Activated naive CD4-positive, alpha-beta T cell treated with anti-CD3 and anti-CD28 coated beads, Interleukin-2, amount 50 U/mL, for 24 hours (primary cell): ENCODE data around the gene UQCR11.
"Not testable (repeated sequence)": the region's sequence is repeated elsewhere in the genome, so short reads cannot be mapped to it uniquely, and the experiment has no call there.

Source experiments
- H3K27ac Mint-ChIP-seq: one replicate; pipeline ENCODE4 v1.8.0; 2021; ENCODE audit warnings: mild to moderate bottlenecking, mixed read lengths
- H3K27me3 Mint-ChIP-seq: one replicate; pipeline ENCODE4 v1.8.0; 2021; ENCODE audit warnings: mixed read lengths
- H3K36me3 Mint-ChIP-seq: one replicate; pipeline ENCODE4 v1.8.0; 2021; ENCODE audit warnings: mixed read lengths
- H3K4me1 Mint-ChIP-seq: one replicate; pipeline ENCODE4 v1.8.0; 2021; ENCODE audit warnings: mixed read lengths
- H3K4me3 Mint-ChIP-seq: one replicate; pipeline ENCODE4 v1.8.0; 2021; ENCODE audit warnings: mild to moderate bottlenecking, mixed read lengths
- H3K9me3 Mint-ChIP-seq: one replicate; pipeline ENCODE4 v1.8.0; 2021; ENCODE audit warnings: mixed read lengths

UQCR11 gene

GRCh38 chr19:1646149-1646548, 40.9 kb upstream of the UQCR11 start:
- H3K36me3 Mint-ChIP-seq: no peaks in the 10 kb centered on the region
- H3K4me1 Mint-ChIP-seq: peaks cover 14% of the 10 kb centered on the region
- H3K27me3 Mint-ChIP-seq: no peaks in the 10 kb centered on the region
- no peak overlapping the region for H3K4me3 Mint-ChIP-seq
- no peak overlapping the region for H3K27ac Mint-ChIP-seq
- H3K9me3 Mint-ChIP-seq: no peaks in the 10 kb centered on the region

GRCh38 chr19:1645299-1645698, 40.0 kb upstream of the UQCR11 start:
- H3K4me1 Mint-ChIP-seq: peaks cover 7% of the 10 kb centered on the region
- no peak overlapping the region for H3K27ac Mint-ChIP-seq
- no peaks in the 10 kb centered on the region for H3K36me3 Mint-ChIP-seq
- no peaks in the 10 kb centered on the region for H3K9me3 Mint-ChIP-seq
- H3K4me3 Mint-ChIP-seq: no peak overlapping the region
- H3K27me3 Mint-ChIP-seq: no peaks in the 10 kb centered on the region

DNA sequence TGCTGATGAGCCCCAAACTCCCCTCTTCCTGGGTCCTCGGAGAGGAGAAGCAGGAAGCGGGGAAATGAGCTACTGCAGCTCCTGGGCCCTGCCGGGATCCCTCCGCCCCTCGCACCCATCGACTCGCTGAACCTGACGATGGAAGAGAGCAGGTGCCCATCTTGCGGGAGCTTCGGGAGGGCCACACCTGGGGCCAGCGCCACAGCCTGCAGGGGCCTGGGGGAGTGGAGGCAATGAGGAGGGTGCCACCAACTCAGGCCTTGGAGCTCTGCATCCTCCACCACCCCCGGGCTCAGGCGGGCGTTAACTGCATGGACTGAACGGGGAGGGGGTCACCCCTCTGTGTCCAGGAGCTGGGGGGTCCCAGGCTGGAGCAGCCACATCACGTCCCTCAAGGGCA, 38.8 kb upstream of the UQCR11 start:
- Mint-ChIP-seq H3K27ac (no peak overlapping the region), H3K36me3 (peaks cover 3% of the 10 kb centered on the region), H3K4me1 (peaks cover 7% of the 10 kb centered on the region), H3K9me3 (no peaks in the 10 kb centered on the region), H3K4me3 (no peak overlapping the region), H3K27me3 (no peaks in the 10 kb centered on the region)

DNA sequence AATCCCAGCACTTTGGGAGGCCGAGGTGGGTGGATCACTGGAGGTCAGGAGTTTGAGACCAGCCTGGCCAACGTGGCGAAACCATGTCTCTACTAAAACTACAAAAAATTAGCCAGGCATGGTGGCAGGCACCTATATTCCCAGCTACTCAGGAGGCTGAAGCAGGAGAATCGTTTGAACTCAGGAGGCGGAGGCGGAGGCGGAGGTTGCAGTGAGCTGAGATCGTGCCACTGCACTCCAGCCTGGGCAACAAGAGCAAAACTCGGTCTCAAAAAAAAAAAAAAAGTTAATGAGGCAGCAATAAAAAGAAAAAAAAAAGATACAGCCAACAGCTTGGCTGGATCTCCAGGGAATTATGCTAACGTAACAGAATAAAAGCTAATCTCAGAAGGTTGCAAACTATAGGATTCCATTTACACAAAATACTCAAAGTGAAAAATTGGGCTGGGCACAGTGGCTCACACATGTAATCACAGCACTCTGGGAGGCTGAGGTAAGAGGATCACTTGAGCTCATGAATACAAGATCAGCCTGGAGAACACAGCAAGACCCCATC, 35.7 kb upstream of the UQCR11 start:
- not testable (repeated sequence) for H3K4me1 Mint-ChIP-seq, H3K9me3 Mint-ChIP-seq, H3K27ac Mint-ChIP-seq, H3K4me3 Mint-ChIP-seq, H3K36me3 Mint-ChIP-seq, H3K27me3 Mint-ChIP-seq

DNA sequence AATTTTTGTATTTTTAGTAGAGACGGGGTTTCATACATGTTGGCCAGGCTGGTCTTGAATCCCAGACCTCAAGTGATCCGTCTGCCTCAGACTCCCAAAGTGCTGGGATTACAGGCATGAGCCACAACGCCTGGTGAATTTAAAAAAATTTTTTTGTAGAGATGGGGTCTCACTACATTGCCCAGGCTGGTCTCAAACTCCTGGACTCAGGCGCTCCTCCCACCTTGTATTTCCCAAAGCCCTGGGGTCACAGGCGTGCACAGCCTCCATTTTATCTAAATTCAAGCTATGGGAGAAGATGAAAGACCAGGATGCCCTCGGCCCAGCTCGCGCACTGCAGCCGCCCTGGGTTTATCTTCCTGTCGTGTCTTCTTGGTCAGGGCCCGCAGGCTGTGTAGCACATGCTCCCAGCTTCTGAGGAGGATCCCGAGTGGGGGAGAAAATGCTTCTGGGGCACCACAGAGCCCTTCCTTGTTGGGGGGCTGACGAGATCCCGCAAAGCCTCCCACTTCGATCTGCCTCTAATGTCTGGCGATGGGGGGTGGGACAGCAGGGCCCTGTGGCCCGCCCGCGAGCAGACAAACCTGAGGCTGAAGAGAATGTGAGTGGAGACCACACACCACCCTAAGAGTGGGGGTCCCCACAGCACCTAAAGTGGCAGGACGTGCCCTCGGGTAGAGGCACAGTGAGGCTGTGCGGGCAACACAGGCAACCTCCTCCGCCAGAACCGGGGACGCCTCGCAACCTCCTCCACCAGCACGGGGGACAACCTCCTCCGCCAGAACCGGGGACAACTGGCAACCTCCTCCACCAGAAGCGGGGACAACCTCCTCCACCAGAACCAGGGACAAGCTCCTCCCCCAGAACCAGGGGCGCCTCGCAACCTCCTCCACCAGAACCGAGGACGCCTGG, 31.3 kb upstream of the UQCR11 start:
- Mint-ChIP-seq H3K4me3 (no peak overlapping the region), H3K27me3 (no peaks in the 10 kb centered on the region), H3K9me3 (no peaks in the 10 kb centered on the region), H3K36me3 (peaks cover 6% of the 10 kb centered on the region), H3K27ac (no peak overlapping the region), H3K4me1 (peaks cover 9% of the 10 kb centered on the region)

DNA sequence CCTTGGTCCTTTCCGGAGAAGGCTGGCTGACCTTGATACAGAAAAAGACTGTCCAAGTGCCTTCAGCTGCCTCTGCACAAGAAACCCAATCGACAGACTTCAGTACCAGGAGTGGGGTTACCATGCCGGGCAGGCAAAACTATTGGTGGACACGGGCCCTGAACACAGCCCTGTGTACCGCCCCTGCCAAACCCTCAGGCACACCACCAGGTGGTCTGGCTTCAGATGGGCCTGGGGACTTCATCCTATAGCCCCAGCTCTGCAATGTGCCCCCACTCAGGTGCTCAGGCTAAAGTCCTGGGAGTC, 29.6 kb upstream of the UQCR11 start:
- no peak overlapping the region for H3K27ac Mint-ChIP-seq
- H3K36me3 Mint-ChIP-seq: peaks cover 6% of the 10 kb centered on the region

GRCh38 chr19:1634242-1634937, 29.1 kb upstream of the UQCR11 start:
- no peak overlapping the region for H3K27ac Mint-ChIP-seq

More for the DNA sequence above, 29.6 kb upstream of the UQCR11 start:
- Mint-ChIP-seq H3K4me3 (no peak overlapping the region), H3K27me3 (no peaks in the 10 kb centered on the region), H3K9me3 (no peaks in the 10 kb centered on the region), H3K4me1 (peaks cover 9% of the 10 kb centered on the region)

DNA sequence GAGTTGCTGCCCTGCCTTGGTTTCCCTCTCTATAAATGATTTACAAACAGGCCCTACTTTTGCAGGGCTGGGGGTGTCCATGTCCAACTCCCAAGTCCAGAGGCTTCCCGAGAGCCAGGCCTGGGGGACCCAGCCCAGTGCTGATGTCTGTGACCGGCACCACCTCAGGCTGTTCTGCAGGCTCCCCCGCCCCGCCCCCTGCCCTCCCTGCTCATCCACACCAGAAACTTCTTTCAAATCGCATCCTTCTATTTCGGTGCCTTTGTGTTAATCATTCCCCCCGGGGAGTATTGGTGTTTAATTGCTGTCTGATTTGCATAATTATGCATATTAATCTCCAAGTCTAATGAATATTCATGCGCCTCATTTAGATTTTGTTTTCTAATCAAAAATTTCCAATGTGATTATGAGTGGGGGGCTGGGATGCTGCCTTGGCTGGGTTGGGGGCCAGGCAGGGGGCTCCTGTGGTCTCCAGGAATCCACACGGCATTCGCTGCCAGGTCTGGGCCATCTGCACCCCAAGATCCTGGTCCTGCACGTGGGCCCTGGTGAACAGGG, 28.1 kb upstream of the UQCR11 start:
- Mint-ChIP-seq H3K4me3 (no peak overlapping the region), H3K36me3 (peaks cover 1% of the 10 kb centered on the region), H3K27ac (no peak overlapping the region), H3K9me3 (no peaks in the 10 kb centered on the region), H3K27me3 (no peaks in the 10 kb centered on the region), H3K4me1 (peaks cover 5% of the 10 kb centered on the region)

More at GRCh38 chr19:1634242-1634937, 29.1 kb upstream of the UQCR11 start:
- H3K27me3 Mint-ChIP-seq: no peaks in the 10 kb centered on the region
- H3K36me3 Mint-ChIP-seq: peaks cover 3% of the 10 kb centered on the region
- H3K9me3 Mint-ChIP-seq: no peaks in the 10 kb centered on the region
- H3K4me1 Mint-ChIP-seq: peaks cover 5% of the 10 kb centered on the region
- no peak overlapping the region for H3K4me3 Mint-ChIP-seq

- Mint-ChIP-seq H3K4me3 (no peak overlapping the region), H3K9me3 (no peaks in the 10 kb centered on the region), H3K4me1 (peaks cover 5% of the 10 kb centered on the region), H3K27me3 (no peaks in the 10 kb centered on the region), H3K36me3 (peaks cover 1% of the 10 kb centered on the region), H3K27ac (no peak overlapping the region)
These were observed 27.4 kb upstream of the UQCR11 start for GRCh38 chr19:1632462-1633268.

DNA sequence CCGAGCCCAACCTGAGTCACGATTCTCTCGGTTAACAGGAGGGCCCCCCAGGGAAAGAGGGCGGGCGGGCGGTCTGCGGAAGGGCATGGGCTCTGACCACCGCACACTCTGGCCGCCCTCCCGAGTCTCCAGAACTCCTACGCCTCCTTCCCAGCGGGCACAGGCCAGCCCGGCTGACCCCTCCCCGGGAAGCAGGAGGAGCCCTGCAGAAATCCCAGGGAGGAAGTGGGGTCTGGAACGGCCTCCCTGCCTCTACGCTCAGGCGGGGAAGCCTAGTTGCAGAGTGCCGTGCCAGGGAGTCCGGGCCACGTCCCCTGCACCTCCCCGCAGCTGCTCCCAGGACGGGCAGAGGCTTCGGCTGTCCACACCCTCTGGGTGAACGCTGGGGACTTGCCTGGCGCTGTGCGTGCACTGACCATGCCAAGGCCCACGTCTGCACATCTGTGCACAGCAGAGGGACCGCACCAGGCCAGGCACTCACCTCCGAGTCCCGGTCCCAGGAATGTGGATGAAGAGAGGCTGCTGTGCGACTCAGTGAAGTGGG, 26.4 kb upstream of the UQCR11 start:
- peaks cover 1% of the 10 kb centered on the region for H3K36me3 Mint-ChIP-seq
- peaks cover 5% of the 10 kb centered on the region for H3K4me1 Mint-ChIP-seq
- no peaks in the 10 kb centered on the region for H3K27me3 Mint-ChIP-seq
- H3K27ac Mint-ChIP-seq: no peak overlapping the region
- no peaks in the 10 kb centered on the region for H3K9me3 Mint-ChIP-seq
- no peak overlapping the region for H3K4me3 Mint-ChIP-seq

DNA sequence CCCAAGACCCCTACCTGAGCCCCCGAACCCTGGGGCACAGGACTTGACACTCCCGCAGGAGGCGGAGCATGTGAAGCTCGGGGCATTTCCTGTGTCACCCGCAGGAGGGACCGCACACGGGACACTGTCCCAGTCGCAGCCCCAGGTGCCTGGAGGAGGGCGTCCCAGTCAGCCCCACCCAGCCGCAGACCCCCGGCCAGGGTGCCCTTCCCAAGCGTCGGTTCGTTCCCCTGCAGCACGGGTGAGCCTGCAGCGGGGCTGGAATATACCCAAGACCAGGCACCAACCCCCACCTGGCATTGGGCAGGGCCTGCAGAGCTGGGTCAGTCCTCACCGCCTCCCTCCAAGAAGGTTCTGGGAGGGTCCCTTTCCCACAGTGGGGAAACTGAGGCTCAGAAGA, 25.5 kb upstream of the UQCR11 start:
- no peaks in the 10 kb centered on the region for H3K9me3 Mint-ChIP-seq
- H3K4me1 Mint-ChIP-seq: peaks cover 4% of the 10 kb centered on the region
- H3K36me3 Mint-ChIP-seq: peaks cover 1% of the 10 kb centered on the region
- H3K27ac Mint-ChIP-seq: no peak overlapping the region
- H3K4me3 Mint-ChIP-seq: no peak overlapping the region
- no peaks in the 10 kb centered on the region for H3K27me3 Mint-ChIP-seq

DNA sequence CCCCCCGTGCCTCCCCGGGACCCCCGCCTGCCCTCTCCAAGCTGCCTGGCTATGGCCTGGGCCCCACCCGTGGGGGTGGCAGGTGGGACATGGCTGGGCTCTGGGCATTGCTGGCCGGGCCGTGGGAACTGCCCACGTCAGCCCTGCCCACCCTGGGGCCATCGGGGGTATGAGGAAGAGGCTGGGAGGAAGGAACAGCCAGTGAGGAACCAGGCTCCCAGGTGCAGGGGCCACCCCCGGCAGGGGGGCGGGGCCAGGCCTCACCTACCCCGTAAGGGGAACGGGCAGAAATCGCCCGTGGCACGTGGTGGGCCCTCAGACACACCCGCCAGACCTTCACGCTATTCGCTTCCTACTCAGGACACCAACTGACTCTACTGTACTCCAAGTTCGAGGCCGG, 24.8 kb upstream of the UQCR11 start:
- H3K36me3 Mint-ChIP-seq: no peaks in the 10 kb centered on the region
- H3K4me1 Mint-ChIP-seq: no peaks in the 10 kb centered on the region
- H3K27ac Mint-ChIP-seq: no peak overlapping the region
- no peaks in the 10 kb centered on the region for H3K27me3 Mint-ChIP-seq
- no peaks in the 10 kb centered on the region for H3K9me3 Mint-ChIP-seq
- H3K4me3 Mint-ChIP-seq: no peak overlapping the region

GRCh38 chr19:1629256-1629808, 24.1 kb upstream of the UQCR11 start:
- H3K27ac Mint-ChIP-seq: no peak overlapping the region

DNA sequence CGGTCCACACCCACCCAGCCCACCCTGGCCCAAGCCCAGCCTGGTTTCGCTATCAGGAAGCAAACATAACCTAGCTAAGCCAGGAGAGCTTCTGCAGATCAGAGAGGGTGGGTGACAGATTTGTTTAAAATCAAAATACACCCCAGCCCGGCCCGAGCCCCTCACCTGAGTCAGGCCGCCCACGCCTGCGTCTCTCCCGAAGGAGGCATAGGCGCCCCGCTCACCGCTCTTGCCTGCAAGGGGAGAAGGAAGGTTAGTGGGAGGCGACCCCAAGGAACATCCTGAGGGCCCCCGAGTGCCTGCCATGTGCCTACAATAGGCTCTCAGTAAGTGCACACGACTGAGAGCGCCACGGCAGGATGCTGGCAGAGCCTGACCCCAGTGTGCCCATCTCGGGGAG, 21.9 kb upstream of the UQCR11 start:
- no peaks in the 10 kb centered on the region for H3K9me3 Mint-ChIP-seq
- H3K4me1 Mint-ChIP-seq: no peaks in the 10 kb centered on the region
- H3K27me3 Mint-ChIP-seq: no peaks in the 10 kb centered on the region
- no peak overlapping the region for H3K4me3 Mint-ChIP-seq
- H3K36me3 Mint-ChIP-seq: peaks cover 4% of the 10 kb centered on the region
- no peak overlapping the region for H3K27ac Mint-ChIP-seq

More at GRCh38 chr19:1629256-1629808, 24.1 kb upstream of the UQCR11 start:
- no peaks in the 10 kb centered on the region for H3K36me3 Mint-ChIP-seq
- no peaks in the 10 kb centered on the region for H3K27me3 Mint-ChIP-seq
- no peaks in the 10 kb centered on the region for H3K9me3 Mint-ChIP-seq
- no peak overlapping the region for H3K4me3 Mint-ChIP-seq
- no peaks in the 10 kb centered on the region for H3K4me1 Mint-ChIP-seq
